Anterior cingulate cortex (tissue), 58 donors: ENCODE results near the gene PYGO1.

Experiments
- DNase-seq, 58 donors: peaks; one replicate each; lab custom pipeline; 2025; lab: John Stamatoyannopoulos, UW

Gene PYGO1

GRCh38 chr15:55573224-55573623 is 14.9 kb downstream of the PYGO1 start:
- no peak for DNase-seq

- no peak for DNase-seq
These were observed 23.6 kb downstream of the PYGO1 start for GRCh38 chr15:55564347-55565145.

GRCh38 chr15:55562601-55563000 is 25.5 kb downstream of the PYGO1 start:
- DNase-seq = no peak

DNA sequence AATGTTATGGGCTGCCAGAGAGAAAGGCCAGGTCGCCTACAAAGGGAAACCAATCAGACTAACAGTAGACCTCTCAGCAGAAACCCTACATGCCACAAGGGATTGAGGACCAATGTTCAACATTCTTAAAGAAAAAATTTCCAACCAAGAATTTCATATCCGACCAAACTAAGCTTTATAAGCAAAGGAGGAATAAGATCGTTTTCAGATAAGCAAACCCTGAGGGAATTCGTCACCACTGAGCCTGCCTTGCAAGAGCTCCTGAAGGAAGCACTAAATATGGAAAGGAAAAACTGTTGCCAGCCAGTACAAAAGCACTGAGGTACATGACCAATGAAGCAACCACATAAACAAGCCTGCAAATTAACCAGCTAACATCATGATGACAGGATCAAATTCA is 33.1 kb downstream of the PYGO1 start:
- DNase-seq = no peak

DNA sequence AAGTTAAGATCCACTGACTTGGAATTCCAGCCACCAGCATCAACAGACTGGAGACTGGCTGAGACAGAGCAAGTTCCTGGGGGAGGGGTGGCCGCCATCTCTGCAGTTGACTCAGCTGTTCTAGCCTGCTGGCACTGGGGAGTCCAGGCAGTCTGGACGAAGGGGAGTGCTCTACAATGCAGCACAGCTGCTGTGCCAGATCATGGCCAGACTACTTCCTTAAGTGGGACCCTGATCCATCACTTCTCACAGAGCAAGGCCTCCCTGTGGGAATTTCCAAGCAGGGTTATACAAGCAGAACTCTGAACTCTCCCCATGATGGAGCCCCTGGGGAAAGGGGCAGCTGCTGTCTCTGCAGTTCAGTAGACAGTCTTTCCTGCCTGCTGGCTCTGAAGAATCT is 35.2 kb downstream of the PYGO1 start:
- peak in 3 of 58 donors; percentile 1 to 5 (median 1) for DNase-seq

- DNase-seq = no peak
These were observed 35.7 kb downstream of the PYGO1 start for GRCh38 chr15:55552451-55552850.

DNA sequence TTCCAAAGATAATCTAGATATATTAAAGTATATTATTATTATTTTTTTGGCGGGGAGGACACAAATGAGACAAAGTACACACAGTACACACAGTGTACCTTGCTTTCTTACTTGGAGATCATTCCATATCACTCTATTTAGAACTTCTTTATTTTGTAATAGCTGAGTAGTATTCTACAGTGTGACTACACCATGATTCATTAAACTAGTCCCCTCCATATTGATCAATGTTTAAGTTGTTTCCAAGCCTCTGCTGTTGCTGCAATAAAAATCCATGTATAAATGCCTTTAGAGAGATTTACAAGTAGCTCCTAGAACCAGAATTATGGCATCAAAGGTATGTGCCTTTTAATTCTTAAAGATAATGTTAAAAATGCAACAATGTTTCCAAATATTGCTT is 38.8 kb downstream of the PYGO1 start:
- DNase-seq = no peak

DNA sequence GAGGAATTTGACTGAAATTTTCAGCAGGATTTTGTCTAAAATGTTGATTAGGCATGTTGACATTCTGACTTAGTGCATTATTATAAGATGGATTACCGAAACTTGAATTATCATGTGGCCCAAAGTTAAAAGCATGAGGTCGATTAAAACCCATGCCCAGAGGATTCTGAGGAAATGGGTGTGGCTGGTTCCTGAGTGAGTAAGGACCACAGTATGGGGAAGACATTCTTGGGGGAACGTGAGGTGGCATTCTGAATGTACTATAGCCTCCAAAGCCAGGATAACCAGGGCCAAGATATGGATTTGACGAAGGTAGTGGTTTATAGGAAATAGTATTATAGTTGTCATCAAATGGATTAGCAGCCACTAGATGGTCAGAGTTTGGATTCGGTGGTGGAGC is 41.4 kb downstream of the PYGO1 start:
- DNase-seq = no peak

- no peak for DNase-seq
These were observed 52.7 kb downstream of the PYGO1 start for GRCh38 chr15:55535436-55535835.

DNA sequence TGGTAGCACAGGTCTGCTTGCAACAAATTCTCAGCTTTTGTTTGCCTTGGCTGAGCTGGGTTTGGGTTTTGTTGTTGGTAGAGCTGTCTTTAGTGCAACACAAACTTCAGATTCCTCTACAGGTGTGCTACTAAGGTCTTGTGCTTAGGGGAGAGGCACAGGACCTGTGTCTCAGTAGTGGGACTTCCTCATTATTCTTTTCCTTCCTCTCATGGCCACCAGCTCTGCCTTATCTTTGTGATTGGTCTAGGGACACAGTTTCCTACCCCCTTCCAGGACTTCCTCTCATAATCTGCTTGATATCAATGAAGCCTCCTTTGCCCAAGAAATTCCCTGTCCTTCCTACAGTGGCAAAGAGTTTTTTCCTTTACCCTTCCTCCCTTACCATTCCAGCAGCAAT is 55.2 kb downstream of the PYGO1 start:
- DNase-seq = no peak

DNA sequence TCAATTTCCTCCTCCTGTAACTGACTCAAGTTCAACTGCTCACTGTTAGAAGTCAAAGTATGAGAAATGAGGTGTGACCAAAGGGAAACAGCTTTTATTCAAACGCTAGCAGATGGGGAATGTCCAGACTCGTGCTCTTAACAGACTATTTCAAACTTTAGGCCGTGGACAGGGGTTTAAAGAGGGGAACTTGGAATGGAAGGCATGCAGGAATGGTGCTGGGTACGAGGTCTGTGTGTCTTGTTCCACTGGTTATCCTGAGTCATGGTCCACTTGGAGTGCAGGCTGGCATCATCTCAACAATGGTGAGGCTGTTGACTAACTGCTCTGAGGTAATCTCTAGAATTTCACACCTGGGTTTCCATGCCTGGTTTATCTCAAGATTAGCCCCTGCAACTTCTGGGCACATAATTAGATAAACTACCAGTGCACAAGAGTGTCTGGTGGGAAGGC is 57.3 kb downstream of the PYGO1 start:
- DNase-seq = no peak

DNA sequence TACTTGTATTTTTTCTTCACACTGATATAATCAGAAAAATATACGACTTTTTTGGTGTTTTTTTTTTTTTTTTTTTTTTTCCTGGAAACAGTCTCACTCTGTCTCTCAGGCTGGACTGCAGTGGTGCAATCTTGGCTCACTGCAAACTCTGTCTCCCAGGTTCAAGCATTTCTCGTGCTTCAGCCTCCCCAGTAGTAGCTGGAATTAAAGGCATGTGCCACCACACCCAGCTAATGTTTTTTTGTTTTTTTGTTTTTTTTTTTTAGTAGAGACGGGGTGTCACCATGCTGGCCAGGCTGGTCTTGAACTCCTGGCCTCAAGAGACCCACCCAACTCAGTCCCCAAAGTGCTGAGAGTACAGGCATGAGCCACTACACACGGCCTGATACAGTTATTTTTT is 59.3 kb downstream of the PYGO1 start:
- no peak for DNase-seq

GRCh38 chr15:55527150-55527549 is 61.0 kb downstream of the PYGO1 start:
- DNase-seq = peak in 1 of 58 donors; percentile 20

GRCh38 chr15:55526559-55527036 is 61.5 kb downstream of the PYGO1 start:
- peak in 5 of 58 donors; percentile 1 to 20 (median 4) for DNase-seq

DNA sequence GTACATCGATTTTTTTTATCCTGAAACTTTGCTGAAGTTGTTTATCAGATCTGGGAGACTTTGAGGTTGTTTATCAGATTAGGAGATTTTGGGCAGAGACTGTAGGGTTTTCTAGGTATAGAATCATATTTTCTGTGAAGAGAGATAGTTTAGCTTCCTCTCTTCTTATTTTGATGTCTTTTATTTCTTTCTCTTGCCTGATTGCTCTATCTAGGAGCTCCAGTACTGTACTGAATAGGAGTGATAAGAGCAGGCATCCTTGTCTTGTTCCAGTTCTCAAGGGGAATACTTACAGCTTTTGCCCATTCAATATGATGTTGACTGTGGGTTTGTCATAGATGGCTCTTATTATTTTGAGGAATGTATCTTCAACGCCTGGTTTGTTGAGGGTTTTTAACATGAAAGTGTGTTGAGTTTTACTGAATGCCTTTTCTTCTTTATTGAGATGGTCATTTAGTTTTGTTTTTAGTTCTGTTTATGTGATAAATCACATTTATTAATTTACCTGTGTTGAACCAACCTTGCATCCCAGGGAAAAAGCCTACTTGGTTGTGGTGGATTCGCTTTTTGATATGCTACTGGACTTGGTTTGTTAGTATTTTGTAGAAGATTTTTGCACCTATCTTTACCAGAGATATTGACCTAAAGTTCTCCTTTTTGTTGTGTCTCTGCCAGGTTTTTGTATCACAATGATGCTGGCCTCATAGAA is 65.2 kb downstream of the PYGO1 start:
- DNase-seq = no peak

DNA sequence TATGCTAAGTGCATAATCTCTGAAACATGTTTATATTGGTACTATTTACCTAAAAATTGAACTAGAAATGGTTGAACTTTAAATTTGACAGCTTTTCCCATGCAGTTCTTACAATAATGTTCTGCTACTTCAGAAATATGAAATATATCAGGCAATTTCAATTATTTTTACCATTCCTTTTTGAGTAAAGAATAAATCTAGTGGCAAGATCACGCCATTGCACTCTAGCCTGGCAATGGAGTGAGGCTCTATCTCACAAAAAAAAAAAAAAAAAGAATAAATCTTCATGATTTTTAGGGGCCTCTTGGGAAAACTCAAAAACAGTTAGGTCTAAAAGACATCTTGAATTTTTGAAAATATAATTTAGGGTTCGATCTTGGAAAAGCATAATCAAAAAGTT is 69.5 kb downstream of the PYGO1 start:
- no peak for DNase-seq

- DNase-seq = no peak
These were observed 70.1 kb downstream of the PYGO1 start for GRCh38 chr15:55518009-55518408.

- DNase-seq = no peak
These were observed 72.0 kb downstream of the PYGO1 start for GRCh38 chr15:55515991-55516776.

- DNase-seq = no peak
These were observed 72.7 kb downstream of the PYGO1 start for GRCh38 chr15:55515491-55515890.

DNA sequence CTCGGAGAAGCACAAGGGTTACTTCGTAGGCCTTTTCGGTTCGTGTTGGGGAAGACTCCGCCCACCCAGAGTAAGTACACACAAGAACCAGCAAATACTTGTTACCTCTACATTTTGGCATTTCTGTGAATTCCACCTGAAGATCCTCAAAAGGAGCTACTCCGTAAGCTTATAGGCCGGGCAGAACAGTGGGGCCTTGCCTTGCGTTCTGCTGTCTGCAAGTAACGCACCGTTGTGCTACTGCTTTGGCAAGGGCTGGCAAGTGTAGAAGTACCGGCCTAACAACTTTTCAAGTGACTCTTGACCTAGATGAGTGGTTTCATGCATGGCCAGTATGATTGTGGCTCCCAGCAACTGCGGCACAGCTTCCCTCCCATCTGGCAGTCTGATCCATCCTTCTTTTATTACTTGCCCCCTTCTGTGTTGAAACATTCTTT is 73.7 kb downstream of the PYGO1 start:
- no peak for DNase-seq
